PFSK-1 (cell line): Measurements from ENCODE around the gene FAF1.

Experiments
- FOXP2 ChIP-seq: optimal IDR thresholded peaks from 2 replicates; pipeline ENCODE3; 2011; ENCODE audit warnings: borderline replicate concordance, control low read depth, inconsistent platforms; ENCODE audit not compliant: insufficient read depth; ENCODE audit errors: extremely low read length, extremely low read depth
- POLR2AphosphoS5 ChIP-seq: IDR thresholded peaks from 2 replicates; pipeline ENCODE4 v1.6.1; 2012; ENCODE audit warnings: low read depth, mild to moderate bottlenecking, control low read depth, low read length, moderate library complexity
- REST ChIP-seq, 2 experiments: IDR thresholded peaks; 2 replicates each; pipeline versions ENCODE4 v1.6.1 to v1.8.0; 2011 to 2012; ENCODE audit warnings: low read depth in 2 of 2, low read length in 2 of 2, control low read depth in 1 of 2, inconsistent platforms in 1 of 2, mild to moderate bottlenecking in 1 of 2, moderate library complexity in 1 of 2; ENCODE audit not compliant: insufficient read depth in 1 of 2
- SIN3A ChIP-seq: IDR thresholded peaks from 2 replicates; pipeline ENCODE4 v1.6.1; 2012; ENCODE audit warnings: mild to moderate bottlenecking, low read length, moderate library complexity, borderline replicate concordance; ENCODE audit not compliant: insufficient read depth
- TAF1 ChIP-seq: IDR thresholded peaks from 2 replicates; pipeline ENCODE4 v1.6.1; 2012; ENCODE audit warnings: low read length, control low read depth, borderline replicate concordance; ENCODE audit not compliant: insufficient read depth

- TF ChIP-seq REST (IDR thresholded peaks at IDR 0.05; ENCODE audit: insufficient read depth in 1 of 2, low read depth in 2 of 2, low read length in 2 of 2) (no peak), POLR2AphosphoS5 (no peak), TAF1 (no peak), SIN3A (no peak), FOXP2 (no peak)
These were observed 35.6 kb upstream of the FAF1 start for GRCh38 chr1:50995651-50996050.
